ENCODE results near the gene SH3PXD2B. TPM values are rescaled to one million over a fixed set of nuclear protein-coding genes. Genes with fewer than 3 reads are reported as not detected.

The SH3PXD2B gene
- total RNA-seq, 1 experiment from 2014 or later, result 27.5 TPM

- Histone ChIP-seq H3K9ac (ENCODE audit: low read length) (no peak overlapping the region), H3K9me2 (ENCODE audit: insufficient read depth) (no peaks in the 10 kb centered on the region), H3K36me3 (ENCODE audit: control insufficient read depth in 1 of 2, insufficient read depth in 2 of 2, low read length in 2 of 2) (no peaks in the 10 kb centered on the region), H3K4me2 (ENCODE audit: low read length) (peak overlapping the region; percentile 94; the same call in 1 of the 2 replicates), H2AFZ (ENCODE audit: low read depth, low read length, poor library complexity, severe bottlenecking) (no peak overlapping the region), H3K27me3 (ENCODE audit: insufficient read depth, low read length) (no peaks in the 10 kb centered on the region), H3K4me1 (ENCODE audit: control insufficient read depth in 1 of 2, insufficient read depth in 2 of 2, low read length in 2 of 2) (peaks cover 11 to 25% of the 10 kb centered on the region in 2 experiments; a peak in 3 of 4 replicates), H3K4me3 (replicated peaks in 1 of 2; ENCODE audit: low read depth in 1 of 2, low read length in 2 of 2) (no peak overlapping the region), H4K20me1 (ENCODE audit: insufficient read depth) (no peaks in the 10 kb centered on the region), H3K27ac (ENCODE audit: low read depth, low read length) (no peak overlapping the region), H3K79me2 (ENCODE audit: insufficient read depth, low read length) (peaks cover 65% of the 10 kb centered on the region), H3K9me3 (ENCODE audit: control insufficient read depth in 1 of 2, insufficient read depth in 1 of 2, low read depth in 1 of 2, low read length in 2 of 2) (no peaks in the 10 kb centered on the region)
- no peak for DNase-seq (ENCODE audit: low read depth, low spot score)
- ChIA-PET CTCF (interaction anchor here (2.8 kb wide), 1 partner anchor 12 kb away, joined by 8 read pairs; no protein-coding TSS in a partner anchor), POLR2A (no interaction called here), RAD21 (ENCODE audit: low non-redundant PET in 1 of 2, low total read pairs in 2 of 2, uncharacterized antibody in 2 of 2, unreplicated experiment in 2 of 2) (no interaction called here)
- no TSS peak for BruUV-seq (replicated peaks)
- intact Hi-C loops (cut with micrococcal nuclease), result no loop called here
- no peak for ATAC-seq
- no peak for TF ChIP-seq REST (IDR thresholded peaks at IDR 0.05; ENCODE audit: low read depth)
- TF ChIP-seq CTCF (IDR thresholded peaks at IDR 0.05 in 2 of 3, conservative IDR thresholded peaks at IDR 0.05 in 1 of 3; ENCODE audit: borderline replicate concordance in 1 of 3, insufficient read depth in 1 of 3, low read depth in 2 of 3, low read length in 2 of 3), result no peak
- no peak for TF ChIP-seq SRF (IDR thresholded peaks at IDR 0.05; ENCODE audit: low read depth)
- TF ChIP-seq EZH2 (IDR thresholded peaks at IDR 0.05), result no peak
- no peak for TF ChIP-seq JUND (IDR thresholded peaks at IDR 0.05)
- TF ChIP-seq ELF1 (IDR thresholded peaks at IDR 0.05; ENCODE audit: borderline replicate concordance, low read depth), result no peak
- no peak for TF ChIP-seq YY1 (IDR thresholded peaks at IDR 0.05; ENCODE audit: extremely low read depth, insufficient replicate concordance, low read depth, low read length)
- TF ChIP-seq EGR1 (IDR thresholded peaks at IDR 0.05; ENCODE audit: low read depth), result no peak
- no peak for TF ChIP-seq EZH2phosphoT487 (IDR thresholded peaks at IDR 0.05; ENCODE audit: borderline replicate concordance)
- TF ChIP-seq ZNF274 (IDR thresholded peaks at IDR 0.05; ENCODE audit: low read depth, low read length), result no peak
- no peak for TF ChIP-seq MAX (IDR thresholded peaks at IDR 0.05)
These were observed 173.0 kb downstream of the SH3PXD2B start for GRCh38 chr5:172281346-172281745.

Data from HCT116 (cell line).